ENCODE measurements around the gene PLEKHA7.
"Not testable (repeated sequence)": the region's sequence is repeated elsewhere in the genome, so short reads cannot be mapped to it uniquely, and the experiment has no call there.

Gene PLEKHA7

DNA sequence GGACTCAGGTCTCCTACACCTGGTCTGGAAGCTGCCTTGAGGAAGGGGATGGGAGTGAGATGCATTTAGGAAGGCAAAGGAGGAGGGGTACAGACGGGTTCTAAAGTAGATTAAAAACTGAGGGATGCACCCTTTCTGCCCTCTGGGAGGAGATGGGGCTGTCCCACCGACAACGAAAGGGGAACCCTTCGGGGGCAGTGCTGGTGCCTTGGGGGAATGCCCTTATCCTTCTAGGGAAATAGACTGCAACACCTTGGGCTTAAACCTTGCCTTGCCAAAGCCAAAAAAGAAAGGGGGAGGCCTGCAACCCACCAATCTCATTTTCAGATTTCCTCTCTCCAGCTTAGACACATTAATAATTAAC lies 89.8 kb downstream of the PLEKHA7 start:
- no peaks in the 10 kb centered on the region for H3K9me3 ChIP-seq (ENCODE audit: control insufficient read depth in 2 of 2, low read length in 2 of 2)
- H3K27ac ChIP-seq (ENCODE audit: low read length) = no peak overlapping the region
- no peaks in the 10 kb centered on the region for H3K36me3 ChIP-seq (ENCODE audit: control insufficient read depth in 2 of 2, insufficient read depth in 2 of 2, low read length in 2 of 2)
- H3K27me3 ChIP-seq (ENCODE audit: control insufficient read depth in 1 of 2, insufficient read depth in 2 of 2, low read length in 2 of 2) = peaks cover 9 to 14% of the 10 kb centered on the region in 2 donors
- H3K9ac ChIP-seq (ENCODE audit: low read length in 2 of 2) = no peak overlapping the region
- peak overlapping the region in 1 of 2 donors; percentile 75 for H3K4me3 ChIP-seq (ENCODE audit: low read length in 2 of 2)
- H3K4me1 ChIP-seq (ENCODE audit: control insufficient read depth, insufficient read depth, low read length) = peaks cover 12% of the 10 kb centered on the region

DNA sequence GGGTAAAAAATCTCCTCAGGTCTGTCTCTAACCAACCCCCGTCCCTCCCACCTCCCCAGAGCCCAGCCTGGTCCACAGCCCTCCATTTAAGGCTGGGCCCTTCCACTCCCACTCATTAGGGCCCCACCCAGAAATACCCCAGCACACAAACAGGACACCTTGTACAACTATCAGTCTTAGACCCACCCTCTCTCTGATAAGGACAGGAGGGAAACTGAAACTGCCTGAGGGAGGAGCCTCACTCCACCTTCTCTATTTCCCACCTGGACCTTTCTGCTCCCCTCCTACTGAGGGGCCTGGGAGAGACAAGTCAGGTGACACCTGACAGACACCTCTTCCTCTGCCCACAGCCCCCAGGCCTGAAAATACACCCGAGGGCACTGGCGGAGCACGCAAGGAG lies 90.2 kb downstream of the PLEKHA7 start:
- Histone ChIP-seq H3K4me1 (ENCODE audit: control insufficient read depth, insufficient read depth, low read length) (peaks cover 12% of the 10 kb centered on the region), H3K27ac (ENCODE audit: low read length) (no peak overlapping the region), H3K4me3 (ENCODE audit: low read length in 2 of 2) (no peak overlapping the region), H3K36me3 (ENCODE audit: control insufficient read depth in 2 of 2, insufficient read depth in 2 of 2, low read length in 2 of 2) (no peaks in the 10 kb centered on the region), H3K9me3 (ENCODE audit: control insufficient read depth in 2 of 2, low read length in 2 of 2) (no peaks in the 10 kb centered on the region), H3K9ac (ENCODE audit: low read length in 2 of 2) (no peak overlapping the region), H3K27me3 (ENCODE audit: control insufficient read depth in 1 of 2, insufficient read depth in 2 of 2, low read length in 2 of 2) (peaks cover 9 to 14% of the 10 kb centered on the region in 2 donors)

GRCh38 chr11:16921668-16922067 lies 92.5 kb downstream of the PLEKHA7 start:
- Histone ChIP-seq H3K27me3 (ENCODE audit: control insufficient read depth in 1 of 2, insufficient read depth in 2 of 2, low read length in 2 of 2) (peaks cover 8 to 14% of the 10 kb centered on the region in 2 donors), H3K27ac (ENCODE audit: low read length) (no peak overlapping the region), H3K4me1 (ENCODE audit: control insufficient read depth, insufficient read depth, low read length) (peaks cover 12% of the 10 kb centered on the region), H3K36me3 (ENCODE audit: control insufficient read depth in 2 of 2, insufficient read depth in 2 of 2, low read length in 2 of 2) (no peaks in the 10 kb centered on the region), H3K9me3 (ENCODE audit: control insufficient read depth in 2 of 2, low read length in 2 of 2) (no peaks in the 10 kb centered on the region), H3K4me3 (ENCODE audit: low read length in 2 of 2) (no peak overlapping the region), H3K9ac (ENCODE audit: low read length in 2 of 2) (no peak overlapping the region)

DNA sequence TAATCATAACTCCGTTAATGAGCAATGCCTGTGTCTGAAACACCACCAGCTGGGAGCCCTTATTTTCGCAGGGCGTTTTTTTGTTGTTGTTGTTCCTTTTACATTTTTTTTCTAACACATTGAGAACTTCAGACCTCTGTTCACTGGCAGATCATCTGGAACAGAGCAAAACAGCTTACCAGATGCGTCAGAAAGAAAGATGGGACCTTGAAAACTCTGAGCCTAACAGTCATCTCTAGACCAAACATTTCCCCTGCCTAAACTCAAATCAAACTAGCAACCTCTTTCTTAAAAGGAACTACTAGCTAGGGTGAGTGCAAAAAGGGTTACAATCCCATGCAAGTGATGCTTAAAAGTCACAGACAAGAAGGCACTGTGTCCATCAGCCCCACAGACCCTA lies 93.2 kb downstream of the PLEKHA7 start:
- Histone ChIP-seq H3K4me3 (ENCODE audit: low read length in 2 of 2) (no peak overlapping the region), H3K9me3 (ENCODE audit: control insufficient read depth in 2 of 2, low read length in 2 of 2) (no peaks in the 10 kb centered on the region), H3K4me1 (ENCODE audit: control insufficient read depth, insufficient read depth, low read length) (peaks cover 11% of the 10 kb centered on the region), H3K27me3 (ENCODE audit: control insufficient read depth in 1 of 2, insufficient read depth in 2 of 2, low read length in 2 of 2) (peaks cover 2 to 9% of the 10 kb centered on the region in 2 donors), H3K27ac (ENCODE audit: low read length) (no peak overlapping the region), H3K36me3 (ENCODE audit: control insufficient read depth in 2 of 2, insufficient read depth in 2 of 2, low read length in 2 of 2) (no peaks in the 10 kb centered on the region), H3K9ac (ENCODE audit: low read length in 2 of 2) (no peak overlapping the region)

DNA sequence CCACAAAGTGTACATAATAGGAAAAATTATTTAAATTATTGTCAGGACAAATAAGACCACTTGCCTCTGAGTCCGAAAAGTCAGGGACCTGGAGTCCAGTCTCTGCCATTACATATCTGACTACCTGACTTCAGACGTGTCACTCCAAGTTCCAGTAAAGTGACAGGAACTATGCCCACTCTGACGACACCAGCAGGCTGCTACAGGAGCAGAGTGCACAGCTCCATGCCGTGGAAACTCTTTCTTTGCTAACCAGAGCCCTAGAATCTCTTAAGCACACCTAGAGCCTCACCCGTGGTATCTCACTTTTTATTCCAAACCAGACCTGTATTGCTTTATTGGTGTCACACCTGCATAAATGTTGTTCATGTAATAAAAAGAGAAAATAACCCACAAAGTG lies 93.7 kb downstream of the PLEKHA7 start:
- Histone ChIP-seq H3K9ac (ENCODE audit: low read length in 2 of 2) (no peak overlapping the region), H3K27ac (ENCODE audit: low read length) (no peak overlapping the region), H3K4me1 (ENCODE audit: control insufficient read depth, insufficient read depth, low read length) (peaks cover 7% of the 10 kb centered on the region), H3K36me3 (ENCODE audit: control insufficient read depth in 2 of 2, insufficient read depth in 2 of 2, low read length in 2 of 2) (no peaks in the 10 kb centered on the region), H3K4me3 (ENCODE audit: low read length in 2 of 2) (no peak overlapping the region), H3K9me3 (ENCODE audit: control insufficient read depth in 2 of 2, low read length in 2 of 2) (no peaks in the 10 kb centered on the region), H3K27me3 (ENCODE audit: control insufficient read depth in 1 of 2, insufficient read depth in 2 of 2, low read length in 2 of 2) (peaks cover 0 to 4% of the 10 kb centered on the region in 2 donors)

- not testable (repeated sequence) for H3K36me3 ChIP-seq (ENCODE audit: control insufficient read depth in 2 of 2, insufficient read depth in 2 of 2, low read length in 2 of 2); H3K9me3 ChIP-seq (ENCODE audit: control insufficient read depth in 2 of 2, low read length in 2 of 2); H3K27ac ChIP-seq (ENCODE audit: low read length); H3K4me1 ChIP-seq (ENCODE audit: control insufficient read depth, insufficient read depth, low read length); H3K4me3 ChIP-seq (ENCODE audit: low read length in 2 of 2); H3K27me3 ChIP-seq (ENCODE audit: control insufficient read depth in 1 of 2, insufficient read depth in 2 of 2, low read length in 2 of 2); H3K9ac ChIP-seq (ENCODE audit: low read length in 2 of 2)
These were observed 95.6 kb downstream of the PLEKHA7 start for GRCh38 chr11:16918543-16919182.

- H3K36me3 ChIP-seq (ENCODE audit: control insufficient read depth in 2 of 2, insufficient read depth in 2 of 2, low read length in 2 of 2) = no peaks in the 10 kb centered on the region
- H3K27me3 ChIP-seq (ENCODE audit: control insufficient read depth in 1 of 2, insufficient read depth in 2 of 2, low read length in 2 of 2) = no peaks in the 10 kb centered on the region
- no peaks in the 10 kb centered on the region for H3K9me3 ChIP-seq (ENCODE audit: control insufficient read depth in 2 of 2, low read length in 2 of 2)
- H3K4me3 ChIP-seq (ENCODE audit: low read length in 2 of 2) = no peak overlapping the region
- H3K9ac ChIP-seq (ENCODE audit: low read length in 2 of 2) = no peak overlapping the region
- no peak overlapping the region for H3K27ac ChIP-seq (ENCODE audit: low read length)
- no peaks in the 10 kb centered on the region for H3K4me1 ChIP-seq (ENCODE audit: control insufficient read depth, insufficient read depth, low read length)
These were observed 96.3 kb downstream of the PLEKHA7 start for GRCh38 chr11:16917941-16918340.

GRCh38 chr11:16912692-16913111 lies 101.5 kb downstream of the PLEKHA7 start:
- Histone ChIP-seq H3K27ac (ENCODE audit: low read length) (no peak overlapping the region), H3K36me3 (ENCODE audit: control insufficient read depth in 2 of 2, insufficient read depth in 2 of 2, low read length in 2 of 2) (no peaks in the 10 kb centered on the region), H3K27me3 (ENCODE audit: control insufficient read depth in 1 of 2, insufficient read depth in 2 of 2, low read length in 2 of 2) (no peaks in the 10 kb centered on the region), H3K4me3 (ENCODE audit: low read length in 2 of 2) (no peak overlapping the region), H3K9me3 (ENCODE audit: control insufficient read depth in 2 of 2, low read length in 2 of 2) (no peaks in the 10 kb centered on the region), H3K9ac (ENCODE audit: low read length in 2 of 2) (no peak overlapping the region), H3K4me1 (ENCODE audit: control insufficient read depth, insufficient read depth, low read length) (no peaks in the 10 kb centered on the region)

- no peak overlapping the region for H3K9ac ChIP-seq (ENCODE audit: low read length in 2 of 2)
- H3K36me3 ChIP-seq (ENCODE audit: control insufficient read depth in 2 of 2, insufficient read depth in 2 of 2, low read length in 2 of 2) = no peaks in the 10 kb centered on the region
- H3K4me1 ChIP-seq (ENCODE audit: control insufficient read depth, insufficient read depth, low read length) = no peaks in the 10 kb centered on the region
- H3K4me3 ChIP-seq (ENCODE audit: low read length in 2 of 2) = no peak overlapping the region
- no peaks in the 10 kb centered on the region for H3K9me3 ChIP-seq (ENCODE audit: control insufficient read depth in 2 of 2, low read length in 2 of 2)
- H3K27me3 ChIP-seq (ENCODE audit: control insufficient read depth in 1 of 2, insufficient read depth in 2 of 2, low read length in 2 of 2) = no peaks in the 10 kb centered on the region
- H3K27ac ChIP-seq (ENCODE audit: low read length) = no peak overlapping the region
These were observed 102.6 kb downstream of the PLEKHA7 start for GRCh38 chr11:16911658-16912057.

GRCh38 chr11:16911186-16911585 lies 103.0 kb downstream of the PLEKHA7 start:
- no peaks in the 10 kb centered on the region for H3K36me3 ChIP-seq (ENCODE audit: control insufficient read depth in 2 of 2, insufficient read depth in 2 of 2, low read length in 2 of 2)
- no peak overlapping the region for H3K9ac ChIP-seq (ENCODE audit: low read length in 2 of 2)
- no peak overlapping the region for H3K27ac ChIP-seq (ENCODE audit: low read length)
- H3K27me3 ChIP-seq (ENCODE audit: control insufficient read depth in 1 of 2, insufficient read depth in 2 of 2, low read length in 2 of 2) = no peaks in the 10 kb centered on the region
- no peaks in the 10 kb centered on the region for H3K9me3 ChIP-seq (ENCODE audit: control insufficient read depth in 2 of 2, low read length in 2 of 2)
- H3K4me1 ChIP-seq (ENCODE audit: control insufficient read depth, insufficient read depth, low read length) = no peaks in the 10 kb centered on the region
- H3K4me3 ChIP-seq (ENCODE audit: low read length in 2 of 2) = no peak overlapping the region

GRCh38 chr11:16909359-16910035 lies 104.7 kb downstream of the PLEKHA7 start:
- Histone ChIP-seq H3K36me3 (ENCODE audit: control insufficient read depth in 2 of 2, insufficient read depth in 2 of 2, low read length in 2 of 2) (no peaks in the 10 kb centered on the region), H3K4me1 (ENCODE audit: control insufficient read depth, insufficient read depth, low read length) (no peaks in the 10 kb centered on the region), H3K27me3 (ENCODE audit: control insufficient read depth in 1 of 2, insufficient read depth in 2 of 2, low read length in 2 of 2) (no peaks in the 10 kb centered on the region), H3K9me3 (ENCODE audit: control insufficient read depth in 2 of 2, low read length in 2 of 2) (no peaks in the 10 kb centered on the region), H3K27ac (ENCODE audit: low read length) (no peak overlapping the region), H3K4me3 (ENCODE audit: low read length in 2 of 2) (no peak overlapping the region), H3K9ac (ENCODE audit: low read length in 2 of 2) (no peak overlapping the region)

Data from stomach smooth muscle (tissue), 2 donors.